Neural cell (in vitro differentiated cells): ENCODE results near the gene GJA10.

Source experiments
- MXI1 ChIP-seq: fragments of 450-650 bp; conservative IDR thresholded peaks from 2 replicates; pipeline ENCODE4 v1.6.1; 2014; ENCODE audit warnings: antibody characterized with exemption, mild to moderate bottlenecking; ENCODE audit not compliant: poor library complexity, severe bottlenecking
- TF ChIP-seq, protein P1 (sequence below): fragments of 450-650 bp; IDR thresholded peaks from 2 replicates; pipeline ENCODE4 v1.5.1; 2014; ENCODE audit warnings: antibody characterized with exemption, mild to moderate bottlenecking, moderate library complexity; ENCODE audit not compliant: poor library complexity, severe bottlenecking

DNA sequence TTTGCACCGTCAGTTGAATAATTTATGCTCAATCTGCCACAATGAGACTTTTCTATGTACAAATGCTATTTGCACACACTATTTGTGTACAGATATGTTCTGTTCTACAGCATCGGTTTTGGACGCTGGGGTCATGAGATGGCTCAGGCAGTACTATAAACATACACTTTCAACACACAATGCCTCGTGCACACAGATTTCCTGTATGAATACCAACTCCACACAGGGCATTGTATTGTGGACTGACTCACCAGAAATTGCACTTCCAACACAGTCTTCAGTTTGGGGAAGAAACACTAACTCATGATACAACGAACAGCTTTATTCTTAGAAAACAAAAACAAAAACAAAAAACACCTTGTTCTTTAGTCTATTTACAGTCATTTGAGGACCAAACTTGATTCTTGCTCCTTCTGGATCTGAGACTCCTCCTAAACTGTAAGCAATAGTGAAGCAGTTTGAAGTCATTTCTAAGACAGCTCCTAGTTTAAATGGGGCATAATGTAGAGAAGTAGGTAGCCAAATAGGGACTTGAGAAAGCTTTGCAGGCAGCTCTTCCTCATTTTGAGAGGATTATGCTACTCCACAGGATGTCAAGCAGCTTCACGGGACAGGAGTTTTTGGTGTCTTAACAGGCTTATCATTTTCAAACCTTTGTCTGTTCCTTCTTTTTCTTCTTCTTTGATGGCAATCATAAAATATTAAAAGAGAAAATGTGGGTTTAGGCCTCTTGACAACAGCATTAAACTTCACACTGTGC is 33.7 kb downstream of the GJA10 start:
- TF ChIP-seq, protein P1, sequence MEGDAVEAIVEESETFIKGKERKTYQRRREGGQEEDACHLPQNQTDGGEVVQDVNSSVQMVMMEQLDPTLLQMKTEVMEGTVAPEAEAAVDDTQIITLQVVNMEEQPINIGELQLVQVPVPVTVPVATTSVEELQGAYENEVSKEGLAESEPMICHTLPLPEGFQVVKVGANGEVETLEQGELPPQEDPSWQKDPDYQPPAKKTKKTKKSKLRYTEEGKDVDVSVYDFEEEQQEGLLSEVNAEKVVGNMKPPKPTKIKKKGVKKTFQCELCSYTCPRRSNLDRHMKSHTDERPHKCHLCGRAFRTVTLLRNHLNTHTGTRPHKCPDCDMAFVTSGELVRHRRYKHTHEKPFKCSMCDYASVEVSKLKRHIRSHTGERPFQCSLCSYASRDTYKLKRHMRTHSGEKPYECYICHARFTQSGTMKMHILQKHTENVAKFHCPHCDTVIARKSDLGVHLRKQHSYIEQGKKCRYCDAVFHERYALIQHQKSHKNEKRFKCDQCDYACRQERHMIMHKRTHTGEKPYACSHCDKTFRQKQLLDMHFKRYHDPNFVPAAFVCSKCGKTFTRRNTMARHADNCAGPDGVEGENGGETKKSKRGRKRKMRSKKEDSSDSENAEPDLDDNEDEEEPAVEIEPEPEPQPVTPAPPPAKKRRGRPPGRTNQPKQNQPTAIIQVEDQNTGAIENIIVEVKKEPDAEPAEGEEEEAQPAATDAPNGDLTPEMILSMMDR, result no peak
- no peak for TF ChIP-seq MXI1
